Thyroid gland (tissue), 4 donors: ENCODE measurements around the gene DNAAF5. TPM values are rescaled to one million over a fixed set of nuclear protein-coding genes. Genes with fewer than 3 reads are reported as not detected.

Experiments
- DNase-seq, 2 donors: peaks; one replicate each; pipeline ENCODE4 v3.0.0-alpha.2; 2019
- H3K27ac ChIP-seq, 3 donors: fragments of 200-600 bp; sonication (generic); 1 replicate in 2 of 3; 2 replicates in 1 of 3; pipeline ENCODE4 v1.5.1; 2016 to 2019; ENCODE audit warnings: mild to moderate bottlenecking in 1 of 3, moderate library complexity in 1 of 3
- H3K27me3 ChIP-seq: fragments of 200-600 bp; sonication (generic); one replicate; pipeline ENCODE4 v1.5.1; 2019
- H3K36me3 ChIP-seq, 2 donors: fragments of 200-600 bp; sonication (generic); one replicate each; pipeline ENCODE4 v1.5.1; 2016 to 2019
- H3K4me1 ChIP-seq, 2 donors: fragments of 200-600 bp; sonication (generic); one replicate each; pipeline ENCODE4 v1.5.1; 2017 to 2019
- H3K4me3 ChIP-seq, 3 donors: fragments of 200-600 bp; sonication (generic); replicated peaks in 1 of 3; 1 replicate in 2 of 3; 2 replicates in 1 of 3; pipeline ENCODE4 v1.5.1; 2016; ENCODE audit warnings: mild to moderate bottlenecking in 1 of 3
- H3K9me3 ChIP-seq: fragments of 200-600 bp; sonication (generic); one replicate; pipeline ENCODE4 v1.5.1; 2017
- POLR2A ChIP-seq, 2 donors: fragments of 450-650 bp; IDR thresholded peaks; one replicate each; pipeline ENCODE4 v1.6.1; 2017; ENCODE audit warnings: antibody characterized with exemption in 2 of 2, mild to moderate bottlenecking in 2 of 2, moderate library complexity in 1 of 2
- WGBS, 2 donors: methylation state at CpG; one replicate each; pipeline ENCODE4 v1.1.5; 2017; 5-methylcytosine and 5-hydroxymethylcytosine counted together
- intact Hi-C: fragments of 100-400 bp; cut with DNase I; formaldehyde crosslinking; loops from one replicate; pipeline ENCODE4 v1.15.1; 2023
- total RNA-seq, 4 donors: library from RNA; depleted of rRNA; stranded (reverse); fragments of >200 nt; gene quantifications; one replicate each; pipeline ENCODE4 v1.2.3, GENCODE V29; 2016
- TF ChIP-seq, protein P1 (sequence below), 6 experiments: fragments of 200-600 bp in 3 of 6; fragments of 450-650 bp in 3 of 6; sonication (generic) in 3 of 6; IDR thresholded peaks; one replicate each; pipeline ENCODE4 v1.5.1; 2016 to 2019; ENCODE audit warnings: antibody characterized with exemption in 6 of 6, mild to moderate bottlenecking in 2 of 6, inconsistent platforms in 1 of 6, moderate library complexity in 1 of 6

The DNAAF5 gene
- total RNA-seq, 4 donors from 2014 or later = 20.2 to 40.7 (median 34.0) TPM

GRCh38 chr7:716636-717035, 9.9 kb upstream of the DNAAF5 start:
- Histone ChIP-seq H3K36me3 (no peaks in the 10 kb centered on the region), H3K9me3 (no peaks in the 10 kb centered on the region), H3K4me3 (no peak overlapping the region), H3K27me3 (no peaks in the 10 kb centered on the region), H3K4me1 (peaks cover 2 to 6% of the 10 kb centered on the region in 2 donors), H3K27ac (no peak overlapping the region)
- no peak for DNase-seq
- WGBS, 2 donors = 82 to 88% methylated on average over 11 of the region's 11 CpGs
- TF ChIP-seq, protein P1, sequence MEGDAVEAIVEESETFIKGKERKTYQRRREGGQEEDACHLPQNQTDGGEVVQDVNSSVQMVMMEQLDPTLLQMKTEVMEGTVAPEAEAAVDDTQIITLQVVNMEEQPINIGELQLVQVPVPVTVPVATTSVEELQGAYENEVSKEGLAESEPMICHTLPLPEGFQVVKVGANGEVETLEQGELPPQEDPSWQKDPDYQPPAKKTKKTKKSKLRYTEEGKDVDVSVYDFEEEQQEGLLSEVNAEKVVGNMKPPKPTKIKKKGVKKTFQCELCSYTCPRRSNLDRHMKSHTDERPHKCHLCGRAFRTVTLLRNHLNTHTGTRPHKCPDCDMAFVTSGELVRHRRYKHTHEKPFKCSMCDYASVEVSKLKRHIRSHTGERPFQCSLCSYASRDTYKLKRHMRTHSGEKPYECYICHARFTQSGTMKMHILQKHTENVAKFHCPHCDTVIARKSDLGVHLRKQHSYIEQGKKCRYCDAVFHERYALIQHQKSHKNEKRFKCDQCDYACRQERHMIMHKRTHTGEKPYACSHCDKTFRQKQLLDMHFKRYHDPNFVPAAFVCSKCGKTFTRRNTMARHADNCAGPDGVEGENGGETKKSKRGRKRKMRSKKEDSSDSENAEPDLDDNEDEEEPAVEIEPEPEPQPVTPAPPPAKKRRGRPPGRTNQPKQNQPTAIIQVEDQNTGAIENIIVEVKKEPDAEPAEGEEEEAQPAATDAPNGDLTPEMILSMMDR (IDR thresholded peaks at IDR 0.05) = no peak
- no peak for TF ChIP-seq POLR2A (IDR thresholded peaks at IDR 0.05)
- intact Hi-C loops = no loop called here

- Histone ChIP-seq H3K4me1 (peaks cover 4 to 8% of the 10 kb centered on the region in 2 donors), H3K27ac (no peak overlapping the region), H3K36me3 (no peaks in the 10 kb centered on the region), H3K4me3 (no peak overlapping the region), H3K9me3 (no peaks in the 10 kb centered on the region), H3K27me3 (no peaks in the 10 kb centered on the region)
- TF ChIP-seq, protein P1 (IDR thresholded peaks at IDR 0.05) = no peak
- TF ChIP-seq POLR2A (IDR thresholded peaks at IDR 0.05) = no peak
- no peak for DNase-seq
- WGBS, 2 donors = 98 to 99% methylated on average over 5 of the region's 5 CpGs
- intact Hi-C loops = no loop called here
These were observed 4.8 kb upstream of the DNAAF5 start for GRCh38 chr7:721619-722248.

GRCh38 chr7:723541-723940, 3.0 kb upstream of the DNAAF5 start:
- 91 to 98% methylated on average over 9 of the region's 9 CpGs for WGBS, 2 donors
- Histone ChIP-seq H3K27ac (no peak overlapping the region), H3K27me3 (no peaks in the 10 kb centered on the region), H3K9me3 (no peaks in the 10 kb centered on the region), H3K4me3 (no peak overlapping the region), H3K36me3 (no peaks in the 10 kb centered on the region), H3K4me1 (peaks cover 14 to 16% of the 10 kb centered on the region in 2 donors)
- DNase-seq = no peak
- TF ChIP-seq, protein P1 (IDR thresholded peaks at IDR 0.05) = no peak
- intact Hi-C loops = no loop called here

DNA sequence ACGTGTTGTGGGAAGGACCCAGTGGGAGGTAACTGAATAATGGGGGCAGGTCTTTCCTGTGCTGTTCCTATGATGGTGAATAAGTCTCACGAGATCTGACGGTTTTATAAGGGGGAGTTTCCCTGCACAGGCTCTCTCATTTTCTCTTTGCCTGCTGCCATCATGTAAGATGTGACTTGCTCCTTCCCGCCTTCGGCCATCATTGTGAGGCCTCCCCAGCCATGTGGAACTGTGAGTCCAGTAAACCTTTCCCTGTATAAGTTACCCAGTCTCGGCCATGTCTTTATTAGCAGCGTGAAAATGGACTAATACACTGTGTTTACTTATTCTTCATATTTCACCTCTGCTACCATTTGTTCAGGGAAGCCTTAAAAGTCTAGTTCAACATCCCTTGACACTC, 2.2 kb upstream of the DNAAF5 start:
- intact Hi-C loops = no loop called here
- Histone ChIP-seq H3K36me3 (no peaks in the 10 kb centered on the region), H3K9me3 (no peaks in the 10 kb centered on the region), H3K27me3 (no peaks in the 10 kb centered on the region), H3K27ac (no peak overlapping the region), H3K4me1 (peaks cover 14 to 16% of the 10 kb centered on the region in 2 donors), H3K4me3 (no peak overlapping the region)
- DNase-seq = no peak
- TF ChIP-seq POLR2A (IDR thresholded peaks at IDR 0.05) = no peak
- TF ChIP-seq, protein P1 (IDR thresholded peaks at IDR 0.05) = no peak
- WGBS, 2 donors = 92 to 97% methylated on average over 7 of the region's 7 CpGs

GRCh38 chr7:725223-726005, 1.1 kb upstream of the DNAAF5 start:
- 95 to 96% methylated on average over 8 of the region's 8 CpGs for WGBS, 2 donors
- no peak for DNase-seq
- intact Hi-C loops = no loop called here
- TF ChIP-seq, protein P1 (IDR thresholded peaks at IDR 0.05) = no peak
- TF ChIP-seq POLR2A (IDR thresholded peaks at IDR 0.05) = no peak
- peaks cover 3 to 7% of the 10 kb centered on the region in 2 donors for H3K36me3 ChIP-seq
- H3K4me1 ChIP-seq = peaks cover 14 to 16% of the 10 kb centered on the region in 2 donors
- H3K9me3 ChIP-seq = no peaks in the 10 kb centered on the region
- no peak overlapping the region for H3K27ac ChIP-seq
- H3K4me3 ChIP-seq = no peak overlapping the region
- no peaks in the 10 kb centered on the region for H3K27me3 ChIP-seq
